KMS-11 (cell line): ENCODE measurements around the gene SFXN4.

Source experiments
- H2AFZ ChIP-seq: fragments of 200-600 bp; sonication (generic); 2 replicates; pipeline ENCODE4 v1.6.1; 2016; ENCODE audit warnings: antibody characterized with exemption, mixed run types, low read depth
- H3K27ac ChIP-seq: fragments of 200-600 bp; sonication (generic); 2 replicates; pipeline ENCODE4 v1.6.1; 2016; ENCODE audit warnings: mild to moderate bottlenecking, mixed run types
- H3K27me3 ChIP-seq: fragments of 200-600 bp; sonication (generic); 2 replicates; pipeline ENCODE4 v1.6.1; 2017; ENCODE audit warnings: mild to moderate bottlenecking, low read depth, mixed run types, moderate library complexity; ENCODE audit not compliant: insufficient read depth
- H3K36me3 ChIP-seq: fragments of 200-600 bp; sonication (generic); 2 replicates; pipeline ENCODE4 v1.6.1; 2017; ENCODE audit warnings: mild to moderate bottlenecking, mixed run types; ENCODE audit not compliant: insufficient read depth
- H3K4me1 ChIP-seq: fragments of 200-600 bp; sonication (generic); 2 replicates; pipeline ENCODE4 v1.6.1; 2016; ENCODE audit warnings: mild to moderate bottlenecking, low read depth, mixed run types; ENCODE audit not compliant: poor library complexity, severe bottlenecking
- H3K4me2 ChIP-seq: fragments of 200-600 bp; sonication (generic); 2 replicates; pipeline ENCODE4 v1.7.0; 2016; ENCODE audit warnings: mild to moderate bottlenecking, mixed run types
- H3K4me3 ChIP-seq: fragments of 200-600 bp; sonication (generic); IDR thresholded peaks from 2 replicates; pipeline ENCODE4 v1.6.1; 2017; ENCODE audit warnings: low read depth, low read length, mixed read lengths; ENCODE audit not compliant: insufficient read depth
- H3K79me2 ChIP-seq: fragments of 200-600 bp; sonication (generic); 2 replicates; pipeline ENCODE4 v1.6.1; 2016; ENCODE audit warnings: low read depth, mixed run types; ENCODE audit not compliant: insufficient read depth
- H3K9ac ChIP-seq: fragments of 200-600 bp; sonication (generic); 2 replicates; pipeline ENCODE4 v1.6.1; 2016; ENCODE audit warnings: mild to moderate bottlenecking, mixed run types
- H4K20me1 ChIP-seq: fragments of 200-600 bp; sonication (generic); 2 replicates; pipeline ENCODE4 v1.6.1; 2016; ENCODE audit warnings: mild to moderate bottlenecking, mixed run types; ENCODE audit not compliant: insufficient read depth
- TF ChIP-seq, protein P1 (sequence below): fragments of 200-600 bp; sonication (generic); conservative IDR thresholded peaks from 2 replicates; pipeline ENCODE4 v1.6.1; 2017; ENCODE audit warnings: low read depth, mild to moderate bottlenecking, antibody characterized with exemption, low read length, moderate library complexity, mixed read lengths

SFXN4 gene

GRCh38 chr10:119120413-119120867, 45.1 kb downstream of the SFXN4 start:
- no peak overlapping the region for H3K4me3 ChIP-seq
- H3K79me2 ChIP-seq, result peaks cover 4% of the 10 kb centered on the region; the same call in 1 of the 2 replicates
- no peaks in the 10 kb centered on the region for H3K36me3 ChIP-seq
- peak overlapping the region; percentile 89 for H3K9ac ChIP-seq
- H4K20me1 ChIP-seq, result no peaks in the 10 kb centered on the region
- H2AFZ ChIP-seq, result no peak overlapping the region
- H3K27me3 ChIP-seq, result no peaks in the 10 kb centered on the region
- H3K4me2 ChIP-seq, result peak overlapping the region; percentile 98
- TF ChIP-seq, protein P1, sequence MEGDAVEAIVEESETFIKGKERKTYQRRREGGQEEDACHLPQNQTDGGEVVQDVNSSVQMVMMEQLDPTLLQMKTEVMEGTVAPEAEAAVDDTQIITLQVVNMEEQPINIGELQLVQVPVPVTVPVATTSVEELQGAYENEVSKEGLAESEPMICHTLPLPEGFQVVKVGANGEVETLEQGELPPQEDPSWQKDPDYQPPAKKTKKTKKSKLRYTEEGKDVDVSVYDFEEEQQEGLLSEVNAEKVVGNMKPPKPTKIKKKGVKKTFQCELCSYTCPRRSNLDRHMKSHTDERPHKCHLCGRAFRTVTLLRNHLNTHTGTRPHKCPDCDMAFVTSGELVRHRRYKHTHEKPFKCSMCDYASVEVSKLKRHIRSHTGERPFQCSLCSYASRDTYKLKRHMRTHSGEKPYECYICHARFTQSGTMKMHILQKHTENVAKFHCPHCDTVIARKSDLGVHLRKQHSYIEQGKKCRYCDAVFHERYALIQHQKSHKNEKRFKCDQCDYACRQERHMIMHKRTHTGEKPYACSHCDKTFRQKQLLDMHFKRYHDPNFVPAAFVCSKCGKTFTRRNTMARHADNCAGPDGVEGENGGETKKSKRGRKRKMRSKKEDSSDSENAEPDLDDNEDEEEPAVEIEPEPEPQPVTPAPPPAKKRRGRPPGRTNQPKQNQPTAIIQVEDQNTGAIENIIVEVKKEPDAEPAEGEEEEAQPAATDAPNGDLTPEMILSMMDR, result no peak
- H3K4me1 ChIP-seq, result peaks cover 76% of the 10 kb centered on the region
- H3K27ac ChIP-seq, result peak overlapping the region; percentile 100

GRCh38 chr10:119119400-119119799, 46.1 kb downstream of the SFXN4 start:
- H3K4me2 ChIP-seq, result peak overlapping the region; percentile 98
- H3K36me3 ChIP-seq, result no peaks in the 10 kb centered on the region
- H3K9ac ChIP-seq, result peak overlapping the region; percentile 89
- peaks cover 4% of the 10 kb centered on the region; the same call in 1 of the 2 replicates for H3K79me2 ChIP-seq
- TF ChIP-seq, protein P1, result no peak
- no peaks in the 10 kb centered on the region for H4K20me1 ChIP-seq
- H3K27me3 ChIP-seq, result no peaks in the 10 kb centered on the region
- peak overlapping the region; percentile 100 for H3K27ac ChIP-seq
- H3K4me3 ChIP-seq, result no peak overlapping the region
- no peak overlapping the region for H2AFZ ChIP-seq
- H3K4me1 ChIP-seq, result peaks cover 84% of the 10 kb centered on the region

DNA sequence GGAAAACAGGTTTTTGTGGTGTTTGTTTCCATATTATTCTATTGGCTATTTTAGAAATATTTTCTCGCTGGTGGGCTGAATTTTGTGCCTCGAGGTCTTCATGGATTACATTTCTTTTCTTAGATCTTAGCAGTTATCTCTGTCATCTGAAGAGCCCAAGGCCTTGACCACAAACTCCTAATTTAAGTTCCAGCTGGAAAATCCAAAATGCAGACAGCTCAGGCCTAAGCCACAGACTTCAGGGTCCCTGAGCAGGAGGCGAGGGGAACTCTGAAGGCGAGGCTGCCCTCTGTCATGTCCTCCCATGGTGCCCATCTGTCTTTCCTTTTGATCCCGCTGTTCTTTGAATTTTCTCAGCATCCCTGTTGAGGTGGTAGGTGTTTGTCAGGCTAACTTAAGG, 47.3 kb downstream of the SFXN4 start:
- Histone ChIP-seq H3K79me2 (peaks cover 4% of the 10 kb centered on the region; the same call in 1 of the 2 replicates), H3K4me2 (peak overlapping the region; percentile 98; the same call in 1 of the 2 replicates), H3K4me3 (no peak overlapping the region), H3K27me3 (no peaks in the 10 kb centered on the region), H3K27ac (peak overlapping the region; percentile 100), H3K9ac (no peak overlapping the region; the same call in 1 of the 2 replicates), H3K36me3 (no peaks in the 10 kb centered on the region), H4K20me1 (no peaks in the 10 kb centered on the region), H2AFZ (no peak overlapping the region), H3K4me1 (peaks cover 94% of the 10 kb centered on the region)
- TF ChIP-seq, protein P1, result no peak

- Histone ChIP-seq H3K4me2 (no peak overlapping the region), H3K4me3 (no peak overlapping the region), H3K27ac (no peak overlapping the region), H4K20me1 (no peaks in the 10 kb centered on the region), H3K79me2 (no peaks in the 10 kb centered on the region), H3K9ac (no peak overlapping the region), H3K4me1 (peaks cover 78% of the 10 kb centered on the region), H3K36me3 (no peaks in the 10 kb centered on the region), H2AFZ (no peak overlapping the region), H3K27me3 (no peaks in the 10 kb centered on the region)
- TF ChIP-seq, protein P1, result no peak
Observed at GRCh38 chr10:119116326-119116951, 49.1 kb downstream of the SFXN4 start.
